ENCODE data around the gene GALNT18.
A peak's percentile ranks its signal among the peaks of the same experiment; 100 is the strongest.

GALNT18 gene

GRCh38 chr11:11622340-11622706 lies 518 bp upstream of the GALNT18 start:
- no peaks in the 10 kb centered on the region for H3K9me2 ChIP-seq (replicated peaks; ENCODE audit: insufficient read depth, low read length)
- H3K9me3 ChIP-seq (replicated peaks; ENCODE audit: insufficient read depth, low read length), result no peaks in the 10 kb centered on the region
- no peak for TF ChIP-seq EZH2phosphoT487 (IDR thresholded peaks at IDR 0.05; ENCODE audit: low read length)
- no peak overlapping the region for H3K27ac ChIP-seq (ENCODE audit: low read length)
- H3K4me2 ChIP-seq (ENCODE audit: low read depth, low read length), result peak overlapping the region; percentile 74; the same call in 1 of the 2 replicates
- H3K4me3 ChIP-seq (ENCODE audit: low read length), result peak overlapping the region; percentile 49; the same call in 1 of the 2 replicates
- no peaks in the 10 kb centered on the region for H3K36me3 ChIP-seq (replicated peaks; ENCODE audit: insufficient read depth, low read length)
- no peaks in the 10 kb centered on the region for H4K20me1 ChIP-seq (ENCODE audit: insufficient read depth, low read length)
- H3K79me2 ChIP-seq (ENCODE audit: low read length), result no peaks in the 10 kb centered on the region
- no peak overlapping the region for H3K9ac ChIP-seq (ENCODE audit: low read length)
- no peaks in the 10 kb centered on the region for H3K4me1 ChIP-seq (ENCODE audit: low read length)
- peak overlapping the region; percentile 61; the same call in 1 of the 2 replicates for H2AFZ ChIP-seq (ENCODE audit: low read length)
- no peak for DNase-seq
- H3F3A ChIP-seq (ENCODE audit: insufficient read depth, low read length), result no peaks in the 10 kb centered on the region
- H3K27me3 ChIP-seq (replicated peaks; ENCODE audit: insufficient read depth, low read length), result no peaks in the 10 kb centered on the region

- Histone ChIP-seq H2AFZ (ENCODE audit: low read length) (peak overlapping the region; percentile 91), H3K27me3 (replicated peaks; ENCODE audit: insufficient read depth, low read length) (no peaks in the 10 kb centered on the region), H3K4me1 (ENCODE audit: low read length) (no peaks in the 10 kb centered on the region), H3K9me2 (replicated peaks; ENCODE audit: insufficient read depth, low read length) (no peaks in the 10 kb centered on the region), H3F3A (ENCODE audit: insufficient read depth, low read length) (no peaks in the 10 kb centered on the region), H3K4me3 (ENCODE audit: low read length) (peak overlapping the region; percentile 78), H4K20me1 (ENCODE audit: insufficient read depth, low read length) (no peaks in the 10 kb centered on the region), H3K4me2 (ENCODE audit: low read depth, low read length) (peak overlapping the region; percentile 93), H3K79me2 (ENCODE audit: low read length) (no peaks in the 10 kb centered on the region), H3K36me3 (replicated peaks; ENCODE audit: insufficient read depth, low read length) (no peaks in the 10 kb centered on the region), H3K27ac (ENCODE audit: low read length) (no peak overlapping the region), H3K9me3 (replicated peaks; ENCODE audit: insufficient read depth, low read length) (no peaks in the 10 kb centered on the region), H3K9ac (ENCODE audit: low read length) (peak overlapping the region; percentile 23; the same call in 1 of the 2 replicates)
- no peak for TF ChIP-seq EZH2 (optimal IDR thresholded peaks at IDR 0.05; ENCODE audit: low read depth, low read length)
- TF ChIP-seq CTCF (IDR thresholded peaks at IDR 0.05; ENCODE audit: low read length), result no peak
- DNase-seq, result peak; percentile 56
Measured at GRCh38 chr11:11620921-11621572, 758 bp downstream of the GALNT18 start.

- TF ChIP-seq EZH2 (optimal IDR thresholded peaks at IDR 0.05; ENCODE audit: low read depth, low read length), result no peak
- TF ChIP-seq CTCF (IDR thresholded peaks at IDR 0.05; ENCODE audit: low read length), result no peak
- TF ChIP-seq EZH2phosphoT487 (IDR thresholded peaks at IDR 0.05; ENCODE audit: low read length), result no peak
- peak overlapping the region; percentile 93 for H3K4me2 ChIP-seq (ENCODE audit: low read depth, low read length)
- no peaks in the 10 kb centered on the region for H3K4me1 ChIP-seq (ENCODE audit: low read length)
- no peaks in the 10 kb centered on the region for H3K9me3 ChIP-seq (replicated peaks; ENCODE audit: insufficient read depth, low read length)
- H3K36me3 ChIP-seq (replicated peaks; ENCODE audit: insufficient read depth, low read length), result no peaks in the 10 kb centered on the region
- H3K27ac ChIP-seq (ENCODE audit: low read length), result no peak overlapping the region
- peak overlapping the region; percentile 91 for H2AFZ ChIP-seq (ENCODE audit: low read length)
- no peaks in the 10 kb centered on the region for H3K79me2 ChIP-seq (ENCODE audit: low read length)
- H3K4me3 ChIP-seq (ENCODE audit: low read length), result peak overlapping the region; percentile 78
- H3K27me3 ChIP-seq (replicated peaks; ENCODE audit: insufficient read depth, low read length), result no peaks in the 10 kb centered on the region
- H3K9me2 ChIP-seq (replicated peaks; ENCODE audit: insufficient read depth, low read length), result no peaks in the 10 kb centered on the region
- H3K9ac ChIP-seq (ENCODE audit: low read length), result peak overlapping the region; percentile 23; the same call in 1 of the 2 replicates
- no peaks in the 10 kb centered on the region for H4K20me1 ChIP-seq (ENCODE audit: insufficient read depth, low read length)
- no peaks in the 10 kb centered on the region for H3F3A ChIP-seq (ENCODE audit: insufficient read depth, low read length)
- DNase-seq, result no peak
Measured at GRCh38 chr11:11620173-11620920, 1.5 kb downstream of the GALNT18 start.
